Hematopoietic multipotent progenitor cell treated with erythropoietin and hydrocortisone succinate and interleukin-3 and kit ligand, for 4 days (in vitro differentiated cells): Measurements from ENCODE around the gene REXO1.
A peak's percentile ranks its signal among the peaks of the same experiment; 100 is the strongest.

ENCODE experiments used
- DNase-seq: peaks from one replicate; pipeline ENCODE4 v3.0.0-alpha.2; 2015

The REXO1 gene

DNA sequence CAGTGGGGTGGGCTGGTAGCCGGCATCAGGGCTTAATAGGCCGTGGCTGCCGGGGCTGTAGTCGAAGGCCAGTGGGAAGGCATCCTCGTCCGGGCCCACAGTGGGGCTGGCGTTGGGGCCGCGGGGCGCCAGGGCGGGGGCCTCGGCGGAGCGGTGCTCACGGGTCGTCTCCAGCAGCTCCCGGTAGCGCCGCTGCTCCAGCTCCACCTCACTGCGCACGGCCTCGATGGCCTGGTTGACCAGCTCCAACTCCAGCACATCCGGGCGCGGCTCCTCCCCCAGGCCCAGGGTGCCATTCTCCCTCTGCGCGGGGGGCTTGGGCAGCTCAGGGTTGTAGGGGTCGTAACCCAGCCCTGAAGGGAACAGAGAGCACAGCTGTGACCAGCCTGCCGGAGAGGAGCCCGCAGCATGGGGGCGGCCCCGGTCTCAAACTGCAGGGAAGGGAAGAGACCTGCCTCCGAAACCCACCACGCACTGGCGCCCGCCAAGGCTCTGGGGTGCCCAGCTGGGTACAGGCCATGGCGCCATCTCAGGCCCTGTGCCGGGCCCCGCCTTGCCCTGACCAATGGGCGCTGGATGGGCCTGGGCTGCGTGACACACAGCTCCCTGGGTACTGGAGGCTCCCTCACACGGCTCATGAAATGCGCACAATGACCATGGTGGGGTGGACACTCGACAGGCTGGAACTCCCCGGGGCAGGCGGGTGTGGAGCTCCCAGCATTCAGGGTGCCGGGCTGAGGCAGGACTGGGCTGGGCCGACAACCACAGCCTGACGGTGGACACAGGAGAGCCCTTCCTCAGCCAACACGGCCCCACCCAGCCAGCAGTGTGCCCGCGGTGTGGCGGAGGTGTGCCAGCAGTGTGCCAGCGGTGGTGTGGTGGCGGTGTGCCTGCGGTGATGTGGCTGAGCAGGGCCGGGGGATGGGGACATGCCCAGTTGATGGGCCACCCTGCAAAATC, 19.7 kb downstream of the REXO1 start:
- peak; percentile 25 for DNase-seq

DNA sequence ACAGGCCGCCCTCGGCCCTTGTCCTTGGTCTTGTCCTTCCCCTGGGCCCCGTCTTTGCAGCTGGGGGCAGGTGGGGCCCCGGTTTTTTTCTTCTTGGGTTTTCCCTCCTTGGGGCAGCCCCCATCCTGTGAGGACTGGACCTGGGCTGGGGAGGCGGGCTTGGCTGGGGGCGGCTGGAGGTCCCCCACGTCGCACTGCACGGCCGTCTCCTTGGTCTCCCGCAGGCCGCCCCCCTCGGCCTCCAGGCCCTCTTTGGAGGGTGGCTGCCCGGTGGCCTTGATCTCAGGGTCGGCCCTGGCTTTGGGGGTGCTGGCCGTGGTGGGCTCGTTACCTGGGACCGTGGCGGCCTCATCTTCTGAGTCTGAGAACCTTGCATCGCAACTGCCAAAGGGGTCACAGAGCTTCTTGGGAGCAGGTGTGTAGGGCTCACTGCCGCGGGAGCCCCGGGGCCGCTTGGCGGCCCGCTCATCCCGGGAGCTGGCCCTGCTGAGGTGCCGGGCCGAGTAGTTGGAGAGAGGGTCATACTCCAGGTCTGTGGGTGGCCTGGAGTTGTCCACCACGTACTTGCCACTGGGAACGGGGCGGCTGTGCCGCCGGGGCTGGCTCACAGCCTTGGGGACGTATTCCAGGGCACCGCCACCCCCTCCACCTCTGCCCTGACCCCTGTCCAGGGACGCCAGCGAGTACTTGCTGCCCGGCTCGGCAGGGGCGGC, 20.6 kb downstream of the REXO1 start:
- DNase-seq: no peak

DNA sequence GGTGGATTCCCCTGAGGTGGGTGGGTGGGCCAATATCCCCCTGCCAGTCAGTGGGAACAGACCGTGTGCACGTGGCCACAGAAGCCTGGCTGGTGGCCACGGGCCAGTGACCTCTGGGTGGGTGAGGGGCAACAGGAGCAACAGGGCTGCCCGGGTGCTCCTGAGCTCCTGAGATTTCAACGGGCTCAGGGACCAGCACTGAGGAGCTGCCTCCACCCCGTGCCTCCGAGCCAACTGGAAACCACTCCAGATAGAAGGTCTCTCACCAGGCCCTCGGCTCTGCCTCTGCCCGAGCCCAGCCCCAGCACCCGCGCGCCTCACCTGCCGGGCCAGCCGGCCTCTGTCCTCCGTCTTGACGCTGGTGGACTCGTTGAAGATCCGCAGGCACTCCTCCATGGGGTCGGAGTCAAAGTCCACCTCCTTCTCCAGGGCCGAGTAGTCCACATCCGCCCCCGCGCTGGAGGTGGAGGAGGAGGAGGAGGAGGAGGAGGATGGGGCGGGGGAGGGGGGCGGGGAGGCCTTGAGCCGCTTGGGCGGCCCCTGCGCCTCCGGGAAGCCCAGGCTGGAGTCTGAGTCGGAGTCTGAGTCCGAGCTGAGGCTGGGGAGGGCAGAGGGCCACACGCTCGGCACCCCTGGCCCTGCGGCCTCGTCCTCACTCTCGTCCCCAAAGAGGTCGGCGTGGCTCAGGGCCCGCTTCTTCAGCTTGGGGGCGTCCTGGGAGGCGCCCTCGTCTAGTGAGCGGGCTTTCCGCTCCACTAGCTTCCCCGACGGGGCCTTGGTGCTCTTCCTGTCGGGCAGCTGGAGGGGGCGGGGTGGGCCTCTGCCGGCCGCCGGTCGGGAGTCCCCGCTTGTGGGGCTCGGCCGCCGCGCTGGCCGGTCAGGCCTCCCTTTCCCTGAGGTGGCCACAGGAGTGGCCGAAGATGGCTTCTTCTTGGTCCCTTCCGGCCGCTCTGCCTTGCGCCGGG, 21.4 kb downstream of the REXO1 start:
- no peak for DNase-seq

DNA sequence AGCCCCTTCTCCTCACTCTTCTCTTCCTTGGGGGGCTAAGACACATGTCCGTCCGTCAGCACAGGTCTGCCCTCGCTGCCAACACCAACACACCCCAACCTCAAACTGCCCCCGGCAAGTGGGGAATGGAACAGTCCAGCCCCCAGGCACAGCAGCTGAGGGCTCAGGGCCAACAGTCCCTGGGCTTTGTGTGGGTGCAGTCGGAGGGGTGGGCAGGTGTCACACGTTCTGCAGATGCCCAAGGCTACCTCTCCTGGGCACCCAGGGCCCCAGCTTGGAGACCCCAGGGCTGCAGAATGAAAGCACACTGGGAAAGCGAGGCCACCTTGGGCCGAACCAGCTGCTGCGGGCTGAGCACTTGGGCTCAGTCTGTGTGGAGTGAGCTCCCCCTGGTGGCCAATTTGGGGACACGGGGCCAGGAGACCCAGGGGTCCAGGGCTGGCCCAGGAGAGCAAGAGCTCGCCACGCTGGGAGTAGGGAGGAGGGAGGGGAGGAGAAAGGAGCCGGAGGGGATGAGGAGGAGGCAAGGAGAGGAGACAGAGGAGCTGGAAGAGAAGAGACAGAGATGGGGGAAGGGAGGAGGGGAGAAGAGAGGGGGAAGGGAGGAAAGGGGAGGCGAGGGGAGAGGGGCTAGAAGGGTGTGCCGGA, 22.2 kb downstream of the REXO1 start:
- peak; percentile 85 for DNase-seq

DNA sequence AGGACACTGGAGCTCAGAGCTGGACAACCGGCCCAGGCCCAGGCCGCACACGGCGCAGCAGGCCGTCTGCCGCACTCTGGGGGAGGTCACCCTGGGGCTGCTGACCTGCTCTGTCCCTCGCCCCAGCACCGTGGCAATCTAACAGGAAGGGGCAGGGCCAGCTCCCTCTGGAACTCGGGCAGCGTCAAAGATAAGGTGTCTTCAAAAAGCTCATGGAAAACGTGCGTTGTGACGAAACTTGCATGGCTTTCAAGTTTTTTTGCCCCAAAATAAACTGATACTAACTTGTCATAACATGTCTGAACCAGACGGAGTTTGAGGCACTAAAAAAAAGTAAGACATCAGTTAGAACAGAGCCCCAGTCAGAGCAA, 24.0 kb downstream of the REXO1 start:
- no peak for DNase-seq

DNA sequence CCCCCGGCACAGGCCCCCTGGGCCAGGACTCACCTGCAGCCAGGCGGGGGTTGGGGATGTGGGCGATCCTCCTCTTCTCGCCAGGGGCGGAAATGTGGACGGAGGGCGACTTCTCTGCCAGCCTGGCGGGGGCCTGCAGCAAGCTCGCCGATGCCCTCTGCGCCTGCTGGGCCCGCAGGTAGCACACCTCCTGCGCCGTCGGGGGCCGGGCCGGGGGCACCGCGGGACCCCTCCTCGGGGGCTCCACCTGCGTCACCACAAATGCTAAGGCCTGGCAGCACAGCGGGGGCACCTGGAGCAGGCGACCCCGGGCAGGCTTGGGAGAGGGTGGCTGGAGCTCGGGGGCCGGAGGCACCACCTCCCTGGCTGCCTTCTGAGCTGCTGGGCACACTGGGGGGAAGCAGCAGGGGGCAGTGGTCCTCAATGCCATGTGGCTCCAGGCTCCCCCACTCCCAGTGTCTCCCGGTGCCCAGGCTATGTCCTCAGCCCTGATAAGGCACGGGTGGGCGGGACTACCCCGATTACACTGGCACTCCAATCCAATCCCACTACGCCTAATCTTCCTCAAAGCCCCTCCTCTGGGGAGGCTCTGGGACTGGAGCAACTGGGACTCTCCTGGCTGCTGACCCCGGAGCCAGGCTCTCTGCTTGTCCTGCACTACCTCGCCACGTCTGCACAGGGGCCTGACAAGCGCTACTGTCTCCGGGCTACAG, 24.6 kb downstream of the REXO1 start:
- peak; percentile 29 for DNase-seq

DNA sequence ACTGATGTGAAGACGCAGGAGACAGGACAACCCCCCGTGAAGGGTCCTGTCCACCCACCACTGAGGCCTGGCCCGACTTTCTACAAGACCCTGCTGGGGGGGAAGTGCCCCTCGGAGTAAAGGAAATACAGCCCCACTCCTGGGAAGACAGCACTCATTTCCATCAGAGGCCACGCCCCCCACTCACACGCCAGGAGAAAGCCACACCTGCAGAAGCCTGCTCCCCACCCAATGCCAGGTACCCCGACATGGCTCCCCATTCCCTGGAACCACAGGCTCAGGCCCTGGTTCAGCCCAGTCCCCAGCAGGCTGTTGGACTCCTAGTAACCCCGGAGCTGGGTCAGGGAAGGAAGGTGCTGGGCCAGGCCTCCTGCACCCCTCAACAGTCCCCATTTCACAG, 25.3 kb downstream of the REXO1 start:
- DNase-seq: no peak

DNA sequence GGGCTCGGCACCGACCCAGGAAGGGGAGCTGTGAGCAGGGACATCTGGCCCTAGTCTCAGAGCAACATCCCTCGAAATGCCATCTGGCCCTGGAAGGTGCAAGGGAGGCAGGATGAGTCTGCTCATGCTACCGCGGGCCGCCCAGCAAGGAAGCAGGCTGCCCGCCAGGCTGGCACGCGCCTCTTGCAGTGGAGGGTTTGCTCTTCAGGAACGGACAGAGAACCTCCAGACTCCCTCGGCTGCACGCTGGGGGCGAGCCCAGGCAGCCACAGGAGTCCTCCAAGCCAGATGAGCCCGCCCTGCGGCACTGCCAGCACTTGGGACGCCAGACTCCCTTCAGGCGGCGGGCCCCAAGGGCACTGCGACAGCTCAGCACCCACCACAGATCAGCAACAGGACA, 26.1 kb downstream of the REXO1 start:
- DNase-seq: no peak

DNA sequence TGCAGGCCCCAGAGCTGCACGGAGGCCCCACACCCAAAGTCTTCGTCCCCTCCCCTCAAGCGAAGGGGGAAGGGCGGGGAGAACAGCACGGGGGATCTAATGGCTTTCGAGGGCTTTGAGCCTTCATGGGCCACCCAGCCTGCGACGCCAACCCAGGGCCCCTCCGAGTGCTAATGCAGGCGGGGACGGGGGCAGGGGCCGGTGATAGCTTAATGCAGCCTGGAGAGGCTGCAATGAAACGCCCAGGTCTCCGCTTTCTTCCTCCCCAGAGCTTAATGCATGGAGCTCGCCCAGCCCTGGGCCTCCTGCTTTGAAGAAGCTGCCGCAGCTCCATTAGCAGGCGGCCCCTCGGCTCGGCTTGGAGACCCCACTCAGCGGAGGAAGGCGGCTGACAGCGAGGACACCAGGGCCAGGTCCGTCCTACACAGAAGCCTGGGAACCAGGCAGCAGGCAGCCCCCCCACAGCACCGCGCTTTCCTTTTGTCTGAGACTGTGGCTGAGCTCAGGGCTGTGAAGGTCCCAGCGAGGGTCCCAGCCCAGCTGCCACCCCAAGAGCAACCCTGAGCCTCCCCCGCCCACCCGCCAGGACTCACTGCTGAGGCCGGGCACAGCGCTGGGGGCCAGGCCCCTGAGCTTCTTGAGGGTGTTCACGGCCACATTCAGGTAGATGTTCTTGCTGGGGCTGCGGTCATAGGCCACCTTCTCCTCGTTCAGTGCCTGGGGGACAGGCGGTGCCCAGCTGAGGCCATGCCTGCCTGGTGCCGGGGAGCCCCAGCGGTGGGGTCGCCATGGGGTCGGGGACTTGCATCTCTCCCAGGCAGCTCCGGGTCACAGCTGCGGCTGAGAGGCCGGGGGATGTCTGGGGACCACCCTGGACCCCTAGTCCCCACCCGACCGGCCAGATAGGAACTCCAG, 28.7 kb downstream of the REXO1 start:
- DNase-seq: no peak

DNA sequence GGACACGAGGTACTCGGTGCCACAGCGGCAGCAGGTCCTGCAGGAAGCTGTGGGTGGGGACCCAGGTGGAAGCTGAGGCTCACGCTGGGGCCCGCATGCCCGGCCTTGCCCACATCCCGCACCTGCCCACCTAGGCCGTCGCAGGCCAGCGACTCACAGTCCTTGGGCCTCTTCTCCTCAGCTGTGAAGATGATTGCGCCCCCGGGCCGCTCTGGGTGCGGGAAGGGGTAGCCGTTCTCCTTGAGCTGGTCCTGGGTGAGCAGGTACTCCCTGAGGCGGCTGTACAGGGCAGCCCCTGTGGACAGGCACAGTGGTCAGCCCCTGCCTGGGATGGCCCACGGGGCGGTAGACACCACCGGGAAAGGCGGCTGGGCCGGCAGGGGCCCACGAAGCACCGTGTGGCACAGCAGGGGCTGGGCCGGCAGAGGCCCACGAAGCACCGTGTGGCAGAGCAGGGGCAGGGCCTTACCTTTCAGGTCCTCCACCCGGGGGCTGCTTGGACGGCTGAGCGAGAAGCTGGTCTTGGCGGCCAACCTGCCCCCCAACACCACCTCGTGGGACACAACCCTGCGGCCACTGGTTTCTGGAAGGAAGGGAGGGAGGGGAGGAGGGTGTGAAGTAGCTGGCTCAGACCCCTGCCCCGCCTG, 29.6 kb downstream of the REXO1 start:
- no peak for DNase-seq

DNA sequence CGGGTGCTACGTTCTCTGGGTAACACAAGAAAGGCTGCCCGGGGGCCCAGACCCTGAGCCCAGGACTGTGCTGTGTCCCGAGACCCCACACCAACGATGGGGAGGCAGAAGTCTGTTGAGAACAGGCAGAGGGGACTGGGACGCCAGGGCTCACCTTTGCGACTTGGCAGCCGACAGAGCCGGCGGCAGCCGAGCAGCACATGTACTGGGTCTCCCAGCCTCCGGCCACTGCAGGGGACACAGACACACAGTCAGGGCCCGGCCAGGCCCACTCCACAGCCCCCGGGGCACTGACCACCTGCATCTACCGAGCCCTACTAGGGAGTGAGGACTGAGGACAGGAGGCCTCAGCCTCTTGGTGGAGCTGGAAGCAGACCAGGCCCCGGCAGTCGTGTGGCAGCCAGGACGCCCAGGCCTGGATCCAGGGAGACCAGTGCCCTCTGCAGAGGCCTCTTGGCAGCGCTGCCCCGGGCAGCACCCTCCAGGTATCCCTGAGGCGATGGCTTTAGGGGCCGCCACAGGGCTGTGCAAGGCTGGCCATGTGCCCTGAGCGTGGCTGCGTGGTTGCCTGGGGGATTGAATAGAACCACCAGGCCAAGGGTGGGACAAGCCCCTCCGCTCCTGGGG, 30.6 kb downstream of the REXO1 start:
- DNase-seq: no peak

DNA sequence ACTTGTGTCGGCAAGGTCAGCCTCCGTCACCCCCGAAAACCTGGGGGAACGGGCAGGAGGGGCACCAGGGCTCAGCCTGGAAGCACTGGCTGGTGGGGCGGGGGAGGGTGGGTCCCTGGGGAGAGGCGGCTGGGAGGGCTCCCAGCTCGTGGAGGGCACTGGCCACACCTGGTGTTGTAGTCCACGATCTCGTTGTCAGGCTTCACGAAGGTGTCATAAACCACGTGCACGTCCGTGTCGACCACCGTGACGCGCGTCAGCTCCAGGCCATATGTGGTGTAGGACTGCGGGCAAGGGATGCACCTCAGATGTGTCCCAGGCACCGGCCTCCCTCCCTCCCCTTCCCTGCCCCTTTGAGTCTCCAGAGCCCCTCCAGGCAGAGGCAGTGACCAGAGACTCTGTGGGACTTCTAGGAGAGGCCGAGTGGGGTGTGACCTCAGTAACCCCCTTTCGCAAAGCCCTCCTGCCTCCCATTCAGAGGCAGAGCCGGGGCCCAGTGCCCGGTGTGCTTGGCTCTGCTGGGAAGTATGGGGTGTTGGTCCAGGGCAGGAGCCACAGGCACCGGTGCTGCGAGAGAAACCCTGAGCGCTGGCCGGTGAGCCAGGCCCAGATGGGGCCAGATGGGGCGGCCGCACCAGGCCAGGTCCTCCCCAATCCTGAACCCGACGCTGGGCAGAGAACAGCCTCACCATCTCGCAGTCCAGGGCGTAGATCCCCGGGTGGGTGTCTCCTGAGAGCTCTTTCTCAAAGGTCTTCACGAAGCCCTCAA, 31.6 kb downstream of the REXO1 start:
- DNase-seq: no peak

DNA sequence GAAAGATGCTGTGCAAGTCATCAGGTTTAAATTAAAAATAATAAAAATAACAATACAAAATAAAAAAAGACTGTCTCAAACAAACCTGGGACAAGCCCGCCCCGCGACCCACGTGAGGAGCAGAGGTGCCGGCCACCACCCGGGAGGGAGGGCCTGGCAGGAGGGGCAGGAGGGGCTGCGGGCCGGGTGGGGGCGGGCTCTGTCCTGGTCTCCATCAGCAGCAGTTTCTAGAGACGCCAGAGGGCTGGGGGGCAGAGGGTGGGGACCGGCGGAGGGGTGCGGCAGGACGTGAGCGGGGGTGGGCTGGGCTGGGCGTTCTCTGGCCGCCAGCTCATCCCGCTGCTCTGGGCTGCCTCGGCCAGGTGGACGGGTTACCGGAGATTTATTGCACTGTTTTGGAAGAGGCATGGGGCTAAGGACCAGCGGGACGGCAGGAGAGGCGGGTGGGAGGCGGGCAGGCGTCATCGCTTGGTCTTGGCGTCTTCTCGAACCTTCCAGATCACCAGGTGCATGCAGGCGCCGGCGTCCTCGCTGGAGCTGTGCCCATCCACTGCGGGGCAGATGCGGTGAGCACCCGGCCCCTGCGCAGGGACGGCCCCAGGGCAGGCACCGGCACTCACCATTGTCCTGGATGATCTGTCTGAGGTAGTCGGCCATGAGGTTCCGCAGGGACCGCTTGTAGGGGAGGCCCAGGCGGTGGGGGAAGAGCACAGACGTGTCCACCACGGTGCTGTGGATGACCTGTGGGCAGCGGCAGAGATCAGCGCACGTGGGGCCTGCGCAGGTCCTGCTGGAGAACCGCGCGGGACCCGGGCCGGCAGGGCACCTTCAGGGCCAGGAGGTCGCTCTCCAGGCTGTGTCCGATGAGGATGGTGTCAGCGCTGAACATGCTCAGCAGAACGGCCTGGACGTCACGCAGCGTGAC, 32.4 kb downstream of the REXO1 start:
- DNase-seq: no peak

DNA sequence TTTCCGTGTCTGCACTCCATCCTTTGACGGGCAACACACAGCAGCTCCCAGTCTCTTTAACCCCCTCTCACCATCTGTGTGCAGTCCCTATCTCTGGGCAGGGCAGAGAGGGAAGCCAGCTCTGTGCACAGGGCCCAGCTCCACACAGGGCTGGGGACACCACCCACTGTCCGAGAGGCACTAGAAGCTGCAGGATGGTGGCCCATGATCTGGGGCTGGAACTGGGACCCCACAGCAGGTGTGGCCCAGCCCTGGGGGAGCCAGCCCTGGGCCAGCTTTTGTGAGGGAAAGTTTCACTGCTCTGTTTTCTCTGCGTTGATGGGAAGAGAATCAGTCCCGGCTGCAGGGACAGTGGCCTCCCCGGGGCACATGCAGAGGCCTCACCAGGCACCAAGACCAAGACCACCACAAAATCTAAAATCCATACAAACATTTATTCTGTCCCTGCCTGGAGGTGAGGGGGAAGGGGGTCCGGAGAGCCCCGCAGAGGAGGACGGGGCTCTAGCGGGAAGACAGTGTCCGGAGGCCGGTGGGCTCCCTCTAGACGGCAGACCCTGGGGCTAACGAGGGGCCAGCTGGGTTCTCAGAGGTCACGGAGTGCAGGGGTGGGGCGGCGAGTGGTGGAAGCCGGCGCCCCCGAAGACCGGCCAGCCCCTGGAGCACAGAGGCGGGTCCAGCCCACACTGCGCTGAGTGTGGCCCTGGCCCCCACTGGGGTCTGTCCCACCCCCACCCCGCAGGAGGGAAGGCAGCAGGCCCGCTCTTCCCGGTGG, 33.3 kb downstream of the REXO1 start:
- DNase-seq: no peak

DNA sequence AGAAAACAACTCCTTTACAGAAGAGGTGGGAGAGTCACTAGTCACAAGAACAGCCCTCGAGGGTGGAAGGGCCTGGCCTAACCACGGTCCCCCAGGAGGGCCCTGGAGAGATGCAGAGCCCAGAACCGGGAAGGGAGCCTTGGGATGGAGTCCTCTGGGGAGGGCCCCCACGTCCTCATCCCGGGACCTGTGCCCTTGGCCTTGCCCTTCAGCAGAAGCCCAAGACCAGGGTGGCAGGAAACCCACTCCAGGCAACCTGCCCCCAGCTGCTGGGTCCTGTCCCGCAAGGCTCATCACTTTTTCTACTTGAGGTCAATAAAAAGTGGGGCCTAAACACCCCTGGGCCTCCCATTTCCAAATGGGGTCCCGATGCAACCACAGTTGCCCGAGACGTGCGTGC, 33.9 kb downstream of the REXO1 start:
- no peak for DNase-seq

DNA sequence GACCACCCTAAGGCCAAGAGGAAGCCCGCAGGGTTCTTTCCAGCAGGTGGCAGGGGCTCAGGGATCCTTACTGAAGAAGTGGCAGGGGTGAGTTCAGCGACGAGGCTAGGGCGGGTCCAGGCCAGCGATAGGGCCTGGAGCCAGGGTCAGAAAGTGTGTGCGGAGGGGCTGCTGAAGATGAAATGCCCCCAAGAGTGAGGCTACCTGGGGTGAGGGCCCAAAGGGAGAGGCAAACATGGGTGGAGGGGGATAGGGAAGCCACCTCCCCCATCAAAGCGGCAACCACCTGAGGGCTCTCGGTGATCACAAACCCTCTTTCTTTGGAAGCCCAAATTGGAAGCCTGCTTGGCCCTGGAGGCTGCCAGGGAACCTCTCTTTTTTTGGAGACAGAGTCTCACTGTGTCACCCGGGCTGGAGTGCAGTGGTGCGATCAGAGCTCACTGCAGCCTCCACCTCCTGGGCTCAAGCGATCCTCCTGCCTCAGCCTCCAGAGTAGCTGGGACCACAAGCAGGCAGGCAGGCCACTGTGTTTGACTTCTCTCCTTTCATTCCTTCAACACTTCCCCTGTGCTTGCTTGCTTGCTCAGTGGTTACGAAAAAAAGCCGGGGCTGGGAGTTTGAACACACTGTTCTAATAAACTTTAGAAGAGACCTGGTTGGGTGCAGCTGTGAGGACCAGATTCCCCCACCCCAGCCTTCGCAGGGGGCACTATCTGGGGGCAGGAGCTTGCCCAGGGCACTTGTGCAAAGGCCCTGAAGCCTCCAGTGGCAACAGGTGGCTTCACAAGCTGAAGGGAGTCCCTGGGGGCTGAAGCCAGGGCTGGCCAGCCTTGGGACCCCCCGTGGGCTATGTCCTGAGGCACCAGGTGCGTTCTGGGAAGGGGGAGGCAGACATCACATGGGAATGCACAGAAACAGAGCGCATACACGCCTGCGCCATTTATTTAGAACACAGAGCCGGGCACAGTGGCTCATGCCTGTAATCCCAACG, 34.8 kb downstream of the REXO1 start:
- DNase-seq: no peak
